Type B pancreatic cell (in vitro differentiated cells): ENCODE data around the gene ZNF771. TPM values are rescaled to one million over a fixed set of nuclear protein-coding genes. Genes with fewer than 3 reads are reported as not detected.

Experiments
- DNase-seq: peaks from one replicate; pipeline ENCODE4 v3.0.0; 2021; ENCODE audit warnings: mixed read lengths; ENCODE audit not compliant: unreplicated experiment; ENCODE audit errors: extremely low spot score
- H3K27ac Mint-ChIP-seq: 2 replicates; pipeline ENCODE4 v1.8.0; 2021; ENCODE audit warnings: mild to moderate bottlenecking, mixed read lengths
- H3K27me3 Mint-ChIP-seq: 2 replicates; pipeline ENCODE4 v1.8.0; 2021; ENCODE audit warnings: mixed read lengths
- H3K36me3 Mint-ChIP-seq: 2 replicates; pipeline ENCODE4 v1.8.0; 2021; ENCODE audit warnings: mixed read lengths
- H3K4me1 Mint-ChIP-seq: one replicate; pipeline ENCODE4 v1.8.0; 2021; ENCODE audit warnings: mixed read lengths; ENCODE audit not compliant: unreplicated experiment
- H3K4me3 Mint-ChIP-seq: 2 replicates; pipeline ENCODE4 v1.8.0; 2021; ENCODE audit warnings: mild to moderate bottlenecking, mixed read lengths
- H3K9me3 Mint-ChIP-seq: 2 replicates; pipeline ENCODE4 v1.8.0; 2021; ENCODE audit warnings: mixed read lengths
- total RNA-seq: library from RNA; stranded (reverse); gene quantifications from 2 replicates; pipeline ENCODE4 v1.2.1, GENCODE V29; 2021; ENCODE audit warnings: low replicate concordance
- TF ChIP-seq, protein P1 (sequence below): fragments of 200-600 bp; sonication (generic); conservative IDR thresholded peaks from 2 replicates; pipeline ENCODE4 v1.5.0; 2021; ENCODE audit warnings: antibody characterized with exemption, mild to moderate bottlenecking

Gene ZNF771
- total RNA-seq, 1 donor from 2014 or later = 15.5 TPM

DNA sequence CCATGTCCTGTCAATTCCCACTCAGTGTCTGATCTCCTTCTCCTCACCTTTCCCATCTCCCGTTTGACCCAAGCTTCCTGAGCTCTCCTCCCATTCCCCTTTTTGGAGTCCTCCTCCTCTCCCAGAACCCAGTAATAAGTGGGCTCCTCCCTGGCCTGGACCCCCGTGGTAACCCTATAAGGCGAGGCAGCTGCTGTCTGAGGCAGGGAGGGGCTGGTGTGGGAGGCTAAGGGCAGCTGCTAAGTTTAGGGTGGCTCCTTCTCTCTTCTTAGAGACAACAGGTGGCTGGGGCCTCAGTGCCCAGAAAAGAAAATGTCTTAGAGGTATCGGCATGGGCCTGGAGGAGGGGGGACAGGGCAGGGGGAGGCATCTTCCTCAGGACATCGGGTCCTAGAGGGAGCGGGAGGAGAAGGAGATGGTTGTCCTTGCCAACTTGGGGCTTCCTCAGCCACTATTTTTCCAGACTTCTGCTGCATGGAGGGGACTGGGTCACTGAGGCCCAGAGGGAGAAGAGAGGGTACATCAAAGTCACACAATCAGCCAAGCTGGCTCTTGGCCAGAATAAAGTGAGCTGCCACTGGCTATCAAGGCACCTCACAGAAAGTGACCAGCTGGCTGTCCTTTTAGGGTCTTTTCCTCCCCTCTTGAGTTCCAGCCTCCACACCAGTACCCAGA, 35.2 kb upstream of the ZNF771 start:
- H3K27me3 Mint-ChIP-seq = no peaks in the 10 kb centered on the region
- no peaks in the 10 kb centered on the region for H3K9me3 Mint-ChIP-seq
- peak overlapping the region; percentile 84 for H3K27ac Mint-ChIP-seq
- TF ChIP-seq, protein P1, sequence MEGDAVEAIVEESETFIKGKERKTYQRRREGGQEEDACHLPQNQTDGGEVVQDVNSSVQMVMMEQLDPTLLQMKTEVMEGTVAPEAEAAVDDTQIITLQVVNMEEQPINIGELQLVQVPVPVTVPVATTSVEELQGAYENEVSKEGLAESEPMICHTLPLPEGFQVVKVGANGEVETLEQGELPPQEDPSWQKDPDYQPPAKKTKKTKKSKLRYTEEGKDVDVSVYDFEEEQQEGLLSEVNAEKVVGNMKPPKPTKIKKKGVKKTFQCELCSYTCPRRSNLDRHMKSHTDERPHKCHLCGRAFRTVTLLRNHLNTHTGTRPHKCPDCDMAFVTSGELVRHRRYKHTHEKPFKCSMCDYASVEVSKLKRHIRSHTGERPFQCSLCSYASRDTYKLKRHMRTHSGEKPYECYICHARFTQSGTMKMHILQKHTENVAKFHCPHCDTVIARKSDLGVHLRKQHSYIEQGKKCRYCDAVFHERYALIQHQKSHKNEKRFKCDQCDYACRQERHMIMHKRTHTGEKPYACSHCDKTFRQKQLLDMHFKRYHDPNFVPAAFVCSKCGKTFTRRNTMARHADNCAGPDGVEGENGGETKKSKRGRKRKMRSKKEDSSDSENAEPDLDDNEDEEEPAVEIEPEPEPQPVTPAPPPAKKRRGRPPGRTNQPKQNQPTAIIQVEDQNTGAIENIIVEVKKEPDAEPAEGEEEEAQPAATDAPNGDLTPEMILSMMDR = no peak
- no peaks in the 10 kb centered on the region for H3K36me3 Mint-ChIP-seq
- peak overlapping the region; percentile 85 for H3K4me3 Mint-ChIP-seq
- no peak for DNase-seq
- peaks cover 28% of the 10 kb centered on the region for H3K4me1 Mint-ChIP-seq

DNA sequence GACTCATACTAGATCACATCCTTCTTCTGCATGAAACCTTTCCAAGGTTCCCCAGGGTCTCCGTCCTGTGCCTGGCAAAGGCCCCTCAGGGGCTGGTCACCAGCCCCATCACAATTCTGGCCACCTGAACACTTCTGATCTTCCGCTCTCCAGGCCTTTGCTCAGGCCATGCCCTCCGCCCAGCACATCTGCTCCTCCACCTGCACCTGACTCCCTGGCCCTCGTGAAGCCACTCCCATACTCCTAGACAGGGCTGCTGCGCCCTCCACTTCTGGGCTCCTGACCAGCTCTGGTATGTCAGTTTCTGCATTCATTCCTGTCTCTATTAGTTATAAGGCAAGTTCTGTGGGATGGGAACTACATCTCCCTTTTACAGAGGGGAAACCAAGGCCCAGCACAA, 34.7 kb upstream of the ZNF771 start:
- no peak overlapping the region for H3K27ac Mint-ChIP-seq
- TF ChIP-seq, protein P1 = no peak
- no peak for DNase-seq
- H3K36me3 Mint-ChIP-seq = no peaks in the 10 kb centered on the region
- peak overlapping the region; percentile 35 for H3K4me3 Mint-ChIP-seq
- no peaks in the 10 kb centered on the region for H3K27me3 Mint-ChIP-seq
- no peaks in the 10 kb centered on the region for H3K9me3 Mint-ChIP-seq
- H3K4me1 Mint-ChIP-seq = peaks cover 26% of the 10 kb centered on the region

DNA sequence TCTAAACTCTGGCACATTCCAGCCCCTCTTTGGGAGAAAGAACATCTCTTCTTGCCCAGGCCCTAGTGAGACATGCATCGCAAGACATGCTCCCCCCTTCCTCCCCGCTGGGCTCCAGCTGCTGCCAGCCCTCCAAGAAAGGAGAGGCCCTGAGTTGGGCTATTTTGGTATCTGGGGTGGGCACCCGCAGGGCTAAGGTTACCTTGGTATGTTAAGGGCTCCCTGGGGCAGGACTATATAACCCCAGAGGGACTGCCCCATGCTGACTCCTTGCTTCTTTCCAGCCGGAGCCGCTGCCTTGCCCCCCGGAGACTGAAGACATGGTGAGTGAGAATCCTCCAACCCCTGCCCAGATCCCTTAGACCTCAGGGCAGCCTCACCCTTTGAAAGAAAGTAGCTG, 32.9 kb upstream of the ZNF771 start, which contains the start of gene MYL11:
Gene MYL11, plus strand, starts transcription at position 265 of the 400 bp plus-strand sequence. Its CDS starts 56 bp downstream, at position 321.
- Mint-ChIP-seq H3K27me3 (no peaks in the 10 kb centered on the region), H3K4me3 (no peak within 1 kb of the TSS), H3K4me1 (peaks cover 18% of the 10 kb centered on the region), H3K9me3 (no peaks in the 10 kb centered on the region), H3K27ac (peak within 1 kb of the TSS; percentile 72), H3K36me3 (no peaks in the 10 kb centered on the region)
- TF ChIP-seq, protein P1 = no peak
- no peak for DNase-seq

DNA sequence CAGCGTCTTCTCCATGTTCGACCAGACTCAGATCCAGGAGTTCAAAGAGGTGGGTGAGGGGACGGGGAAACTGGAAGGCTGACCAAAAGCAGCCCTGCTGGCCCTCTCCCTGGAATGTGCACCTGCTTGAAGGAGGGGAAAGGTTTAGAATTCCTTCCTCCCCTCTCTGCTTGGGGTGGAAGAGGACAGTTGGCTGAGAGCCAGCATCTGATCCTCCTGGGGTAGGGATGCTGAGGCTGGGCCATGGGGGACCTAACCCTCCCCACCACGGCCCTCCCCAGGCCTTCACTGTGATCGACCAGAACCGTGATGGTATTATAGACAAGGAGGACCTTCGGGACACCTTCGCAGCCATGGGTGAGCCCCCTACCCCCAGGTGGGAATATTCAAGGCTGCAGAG, 31.5 kb upstream of the ZNF771 start:
- TF ChIP-seq, protein P1 = no peak
- Mint-ChIP-seq H3K27me3 (no peaks in the 10 kb centered on the region), H3K4me1 (peaks cover 28% of the 10 kb centered on the region), H3K36me3 (peaks cover 3% of the 10 kb centered on the region), H3K9me3 (no peaks in the 10 kb centered on the region), H3K4me3 (no peak overlapping the region), H3K27ac (peak overlapping the region; percentile 72)
- DNase-seq = no peak

DNA sequence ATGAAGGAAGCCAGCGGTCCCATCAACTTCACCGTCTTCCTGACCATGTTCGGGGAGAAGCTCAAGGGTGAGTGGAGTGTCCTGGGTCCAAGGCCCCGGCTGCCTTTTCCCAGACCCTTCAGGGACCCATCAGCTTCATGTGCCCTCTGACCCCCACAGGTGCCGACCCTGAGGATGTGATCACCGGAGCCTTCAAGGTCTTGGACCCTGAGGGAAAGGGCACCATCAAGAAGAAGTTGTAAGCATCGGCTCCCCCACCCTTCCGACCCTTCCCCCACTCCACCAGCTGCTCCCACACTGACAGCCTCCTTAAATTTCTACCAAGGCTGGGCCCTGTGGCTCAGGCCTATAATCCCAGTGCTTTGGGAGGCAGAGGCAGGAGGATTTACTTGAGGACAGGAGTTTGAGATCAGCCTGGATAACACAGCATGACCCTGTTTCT, 30.9 kb upstream of the ZNF771 start:
- DNase-seq = no peak
- TF ChIP-seq, protein P1 = no peak
- Mint-ChIP-seq H3K4me3 (no peak overlapping the region), H3K27ac (peak overlapping the region; percentile 100), H3K4me1 (peaks cover 23% of the 10 kb centered on the region), H3K36me3 (peaks cover 3% of the 10 kb centered on the region), H3K27me3 (no peaks in the 10 kb centered on the region), H3K9me3 (no peaks in the 10 kb centered on the region)
